ENCODE results near the gene SNPH. TPM values are rescaled to one million over a fixed set of nuclear protein-coding genes. Genes with fewer than 3 reads are reported as not detected.

SNPH gene
- total RNA-seq, 1 experiment from 2014 or later, result 2.2 TPM

DNA sequence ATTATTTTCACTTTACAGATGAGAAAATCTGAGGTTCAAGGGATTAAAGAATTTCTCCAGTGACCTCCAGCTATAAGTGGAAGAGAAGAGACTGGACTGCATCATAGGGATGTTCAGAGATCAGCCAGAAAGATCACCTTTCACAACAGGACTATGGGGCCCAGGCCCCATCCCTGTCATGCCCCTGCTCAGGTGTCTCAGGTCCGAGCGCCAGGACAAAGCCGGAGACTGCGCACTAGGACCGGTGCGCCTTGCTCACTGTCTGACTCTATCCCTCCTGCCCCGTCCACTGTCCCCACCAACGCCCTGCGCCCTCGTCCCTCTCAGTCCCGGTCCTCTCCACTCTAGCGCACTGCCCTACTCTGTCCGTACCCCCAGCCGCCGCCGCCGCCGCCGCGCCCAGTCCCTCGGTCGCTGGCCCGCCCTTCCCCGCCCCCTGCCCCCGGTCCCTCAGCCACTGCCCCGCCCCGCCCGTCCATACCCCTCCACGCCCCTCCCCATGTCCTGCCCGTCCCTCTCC is 40.8 kb upstream of the SNPH start:
- ChIA-PET CTCF (interaction anchor here (0.8 to 1.1 kb wide), 2 partner anchors 12 to 1245 kb away, joined by 3 to 4 read pairs; no protein-coding TSS in a partner anchor), POLR2A (interaction anchor here (0.5 to 1.7 kb wide), 7 partner anchors 10 to 236 kb away, joined by 3 to 4 read pairs (median 3); partner anchors contain the start of gene SNPH)
- no peaks in the 10 kb centered on the region for H3K9me3 Mint-ChIP-seq (ENCODE audit: unreplicated experiment)
- peak overlapping the region; percentile 62 for H3K4me3 Mint-ChIP-seq (ENCODE audit: unreplicated experiment)
- DNase-seq (ENCODE audit: unreplicated experiment), result no peak
- no peak overlapping the region for H3K27ac Mint-ChIP-seq (ENCODE audit: low read depth, unreplicated experiment)
- H3K36me3 Mint-ChIP-seq (ENCODE audit: insufficient read depth, unreplicated experiment), result no peaks in the 10 kb centered on the region
- H3K4me1 Mint-ChIP-seq (ENCODE audit: insufficient read depth, unreplicated experiment), result no peaks in the 10 kb centered on the region
- intact Hi-C loops (cut with micrococcal nuclease), result no loop called here
- TF ChIP-seq, protein P1, sequence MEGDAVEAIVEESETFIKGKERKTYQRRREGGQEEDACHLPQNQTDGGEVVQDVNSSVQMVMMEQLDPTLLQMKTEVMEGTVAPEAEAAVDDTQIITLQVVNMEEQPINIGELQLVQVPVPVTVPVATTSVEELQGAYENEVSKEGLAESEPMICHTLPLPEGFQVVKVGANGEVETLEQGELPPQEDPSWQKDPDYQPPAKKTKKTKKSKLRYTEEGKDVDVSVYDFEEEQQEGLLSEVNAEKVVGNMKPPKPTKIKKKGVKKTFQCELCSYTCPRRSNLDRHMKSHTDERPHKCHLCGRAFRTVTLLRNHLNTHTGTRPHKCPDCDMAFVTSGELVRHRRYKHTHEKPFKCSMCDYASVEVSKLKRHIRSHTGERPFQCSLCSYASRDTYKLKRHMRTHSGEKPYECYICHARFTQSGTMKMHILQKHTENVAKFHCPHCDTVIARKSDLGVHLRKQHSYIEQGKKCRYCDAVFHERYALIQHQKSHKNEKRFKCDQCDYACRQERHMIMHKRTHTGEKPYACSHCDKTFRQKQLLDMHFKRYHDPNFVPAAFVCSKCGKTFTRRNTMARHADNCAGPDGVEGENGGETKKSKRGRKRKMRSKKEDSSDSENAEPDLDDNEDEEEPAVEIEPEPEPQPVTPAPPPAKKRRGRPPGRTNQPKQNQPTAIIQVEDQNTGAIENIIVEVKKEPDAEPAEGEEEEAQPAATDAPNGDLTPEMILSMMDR (IDR thresholded peaks at IDR 0.05; ENCODE audit: unreplicated experiment), result no peak
- no TSS peak for BruUV-seq (replicated peaks)
- peaks cover 42% of the 10 kb centered on the region for H3K27me3 Mint-ChIP-seq (ENCODE audit: insufficient read depth, unreplicated experiment)

DNA sequence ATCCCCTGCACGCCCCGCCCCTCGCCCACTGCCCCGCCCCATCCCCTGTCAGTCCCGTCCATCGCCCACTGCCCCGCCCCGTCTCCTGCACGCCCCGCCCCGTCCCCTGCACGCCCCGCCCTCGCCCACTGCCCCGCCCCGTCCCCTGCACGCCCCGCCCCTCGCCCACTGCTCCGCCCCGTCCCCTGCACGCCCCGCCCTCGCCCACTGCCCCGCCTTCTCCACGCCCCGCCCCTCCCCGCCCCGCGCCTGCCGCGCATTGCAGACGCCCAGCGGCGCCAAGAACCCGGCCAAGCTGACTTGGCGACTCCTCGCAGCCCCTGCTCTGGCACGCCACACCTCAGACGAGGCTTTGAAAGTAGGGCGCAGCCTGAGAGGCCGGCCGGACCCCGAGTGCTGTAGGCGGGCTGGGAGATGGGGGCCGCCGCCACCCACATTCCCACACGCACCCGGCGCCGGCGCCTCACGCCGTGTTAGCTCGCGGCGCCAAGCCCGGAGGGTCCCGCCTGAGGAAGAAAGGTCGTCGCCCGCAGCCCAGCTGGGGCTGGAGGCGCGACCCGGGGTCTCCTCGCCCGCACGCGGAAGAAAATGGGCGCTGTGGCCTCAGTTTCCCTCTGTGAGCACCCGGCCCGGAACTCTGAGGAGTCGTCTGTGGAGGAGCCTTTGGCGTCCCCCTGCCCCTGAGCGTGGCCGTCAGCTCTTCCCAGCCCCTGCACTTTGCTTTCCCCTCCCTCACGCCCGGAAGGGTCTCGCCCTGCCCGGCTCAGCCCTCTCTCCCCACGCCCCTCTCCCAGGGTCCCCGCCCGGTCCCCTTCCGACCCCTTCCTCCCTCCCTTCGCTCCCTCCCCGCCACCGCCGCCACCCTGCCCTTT is 40.1 kb upstream of the SNPH start, which contains the start of gene RAD21L1:
Gene RAD21L1 (plus strand): TSS at position 262 of the 872 bp plus-strand sequence. CDS start 2,410 bp downstream, outside the sequence.
- no TSS peak for BruUV-seq (replicated peaks)
- TF ChIP-seq, protein P1 (IDR thresholded peaks at IDR 0.05; ENCODE audit: unreplicated experiment), result no peak
- ChIA-PET CTCF (interaction anchor here (0.6 to 0.9 kb wide), 2 partner anchors 13 to 546 kb away, joined by 3 read pairs; no protein-coding TSS in a partner anchor), POLR2A (interaction anchor here (0.5 to 1.7 kb wide), 7 partner anchors 9 to 235 kb away, joined by 3 to 4 read pairs (median 3); partner anchors contain the start of gene SNPH)
- Mint-ChIP-seq H3K9me3 (ENCODE audit: unreplicated experiment) (no peaks in the 10 kb centered on the region), H3K27me3 (ENCODE audit: insufficient read depth, unreplicated experiment) (peaks cover 35% of the 10 kb centered on the region), H3K4me1 (ENCODE audit: insufficient read depth, unreplicated experiment) (no peaks in the 10 kb centered on the region), H3K27ac (ENCODE audit: low read depth, unreplicated experiment) (no peak within 1 kb of the TSS), H3K36me3 (ENCODE audit: insufficient read depth, unreplicated experiment) (no peaks in the 10 kb centered on the region), H3K4me3 (ENCODE audit: unreplicated experiment) (peak within 1 kb of the TSS; percentile 62)
- intact Hi-C loops (cut with micrococcal nuclease), result no loop called here
- peak; percentile 67 for DNase-seq (ENCODE audit: unreplicated experiment)

DNA sequence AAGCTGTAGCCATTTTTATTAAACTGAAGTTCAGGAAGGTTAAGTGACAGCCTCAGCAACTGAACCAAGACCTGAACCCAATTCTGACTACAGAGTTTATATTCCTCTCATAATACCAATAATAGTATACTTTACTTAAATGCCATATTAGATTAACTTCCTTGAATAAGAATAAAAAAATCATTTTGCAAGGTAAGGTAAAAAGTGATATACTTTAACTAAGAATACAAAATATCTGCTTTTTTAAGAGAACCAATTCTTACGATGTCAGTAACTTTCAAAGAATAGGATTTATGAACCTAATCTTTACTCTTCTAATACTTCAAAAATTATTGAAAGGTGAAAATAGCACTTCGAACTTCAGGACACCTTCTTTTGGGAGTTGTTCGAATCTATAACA is 36.6 kb upstream of the SNPH start:
- TF ChIP-seq, protein P1 (IDR thresholded peaks at IDR 0.05; ENCODE audit: unreplicated experiment), result no peak
- Mint-ChIP-seq H3K27ac (ENCODE audit: low read depth, unreplicated experiment) (no peak overlapping the region), H3K4me3 (ENCODE audit: unreplicated experiment) (no peak overlapping the region), H3K4me1 (ENCODE audit: insufficient read depth, unreplicated experiment) (no peaks in the 10 kb centered on the region), H3K27me3 (ENCODE audit: insufficient read depth, unreplicated experiment) (peaks cover 27% of the 10 kb centered on the region), H3K9me3 (ENCODE audit: unreplicated experiment) (no peaks in the 10 kb centered on the region), H3K36me3 (ENCODE audit: insufficient read depth, unreplicated experiment) (no peaks in the 10 kb centered on the region)
- no TSS peak for BruUV-seq (replicated peaks)
- DNase-seq (ENCODE audit: unreplicated experiment), result no peak
- intact Hi-C loops (cut with micrococcal nuclease), result no loop called here
- ChIA-PET CTCF (interaction anchor here (0.7 to 2.8 kb wide), 3 partner anchors 16 to 1624 kb away, joined by 3 to 13 read pairs (median 4); no protein-coding TSS in a partner anchor), POLR2A (interaction anchor here (0.7 to 1.4 kb wide), 2 partner anchors 19 to 122 kb away, joined by 3 read pairs; no protein-coding TSS in a partner anchor)

Measured in MCF 10A (cell line).